ENCODE results near the gene MAF.

Gene MAF

DNA sequence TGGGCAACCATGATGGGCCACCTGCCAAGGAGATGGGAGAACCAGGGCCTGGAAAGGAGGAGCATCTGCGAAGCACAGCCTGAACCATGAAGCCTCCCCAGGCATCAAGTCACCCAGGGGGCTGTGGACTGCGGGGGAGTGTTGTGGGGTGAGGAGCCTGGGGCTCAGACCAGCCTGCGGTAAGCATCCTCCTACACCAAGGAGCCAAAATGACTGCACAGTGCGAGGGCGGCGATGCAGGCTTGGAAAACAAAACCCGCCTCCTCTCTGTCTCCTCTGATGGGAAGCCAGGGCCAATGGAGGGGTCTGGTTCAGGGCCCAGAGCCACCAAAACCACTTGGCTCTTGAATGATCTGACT lies 18.1 kb upstream of the MAF start:
- TF ChIP-seq, protein P1, sequence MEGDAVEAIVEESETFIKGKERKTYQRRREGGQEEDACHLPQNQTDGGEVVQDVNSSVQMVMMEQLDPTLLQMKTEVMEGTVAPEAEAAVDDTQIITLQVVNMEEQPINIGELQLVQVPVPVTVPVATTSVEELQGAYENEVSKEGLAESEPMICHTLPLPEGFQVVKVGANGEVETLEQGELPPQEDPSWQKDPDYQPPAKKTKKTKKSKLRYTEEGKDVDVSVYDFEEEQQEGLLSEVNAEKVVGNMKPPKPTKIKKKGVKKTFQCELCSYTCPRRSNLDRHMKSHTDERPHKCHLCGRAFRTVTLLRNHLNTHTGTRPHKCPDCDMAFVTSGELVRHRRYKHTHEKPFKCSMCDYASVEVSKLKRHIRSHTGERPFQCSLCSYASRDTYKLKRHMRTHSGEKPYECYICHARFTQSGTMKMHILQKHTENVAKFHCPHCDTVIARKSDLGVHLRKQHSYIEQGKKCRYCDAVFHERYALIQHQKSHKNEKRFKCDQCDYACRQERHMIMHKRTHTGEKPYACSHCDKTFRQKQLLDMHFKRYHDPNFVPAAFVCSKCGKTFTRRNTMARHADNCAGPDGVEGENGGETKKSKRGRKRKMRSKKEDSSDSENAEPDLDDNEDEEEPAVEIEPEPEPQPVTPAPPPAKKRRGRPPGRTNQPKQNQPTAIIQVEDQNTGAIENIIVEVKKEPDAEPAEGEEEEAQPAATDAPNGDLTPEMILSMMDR (conservative IDR thresholded peaks at IDR 0.05; ENCODE audit: control insufficient read depth, insufficient read depth, low read depth, low read length): no peak
- no peak for DNase-seq (ENCODE audit: low read depth)
- H3K4me3 ChIP-seq (ENCODE audit: control insufficient read depth, low read depth, low read length): no peak overlapping the region

DNA sequence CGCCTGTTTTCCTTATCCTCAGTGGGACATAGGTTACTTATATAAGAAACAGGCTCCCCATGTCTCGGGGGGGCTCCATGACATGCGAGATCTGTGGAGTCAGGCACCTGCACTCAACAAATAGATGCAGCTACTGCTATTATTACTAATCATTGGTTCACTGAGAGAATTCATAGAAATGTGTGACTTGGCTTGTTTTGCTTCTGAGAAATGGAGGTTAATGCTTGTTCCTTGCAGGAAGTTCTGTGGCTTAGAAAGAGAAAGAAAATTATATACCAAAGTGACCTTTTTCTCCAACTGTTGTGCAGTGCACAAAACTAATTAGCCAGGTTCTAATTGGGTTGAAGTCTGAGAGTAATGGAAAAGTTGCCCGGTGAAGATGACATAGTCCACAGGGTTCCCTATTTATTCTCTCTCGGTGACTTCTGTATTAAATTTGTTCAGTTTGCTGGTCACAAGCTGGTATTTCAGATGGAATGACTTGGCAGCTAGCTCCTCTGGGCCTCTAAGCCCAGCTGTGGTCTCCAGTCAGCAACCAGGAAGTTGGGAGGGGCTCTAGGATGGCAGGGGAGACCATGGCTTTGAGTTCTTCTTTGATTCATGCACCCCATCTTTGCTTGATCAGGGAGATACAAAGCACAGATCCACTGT lies 17.6 kb upstream of the MAF start:
- H3K4me3 ChIP-seq (ENCODE audit: control insufficient read depth, low read depth, low read length): no peak overlapping the region
- DNase-seq (ENCODE audit: low read depth): no peak
- TF ChIP-seq, protein P1 (conservative IDR thresholded peaks at IDR 0.05; ENCODE audit: control insufficient read depth, insufficient read depth, low read depth, low read length): no peak

DNA sequence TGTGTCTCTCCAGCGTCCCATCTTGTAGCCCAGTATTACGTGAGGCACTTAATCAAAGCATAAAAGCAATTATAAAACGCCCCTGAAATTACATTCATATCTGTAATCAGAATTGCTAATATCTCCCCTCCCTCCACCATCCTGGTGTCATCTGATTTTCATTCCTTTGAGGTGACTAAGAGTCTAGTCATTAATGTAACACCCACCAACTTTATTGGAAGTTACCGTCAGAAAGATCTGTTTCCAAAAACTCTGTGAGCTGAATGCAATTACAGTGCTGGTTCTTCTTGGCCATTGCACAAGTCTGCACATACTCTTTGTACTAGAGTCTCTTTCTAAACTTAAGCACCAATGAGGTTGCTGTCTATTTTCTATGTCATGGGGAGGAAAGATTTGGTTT lies 12.5 kb upstream of the MAF start:
- TF ChIP-seq, protein P1 (conservative IDR thresholded peaks at IDR 0.05; ENCODE audit: control insufficient read depth, insufficient read depth, low read depth, low read length): no peak
- no peak overlapping the region for H3K4me3 ChIP-seq (ENCODE audit: control insufficient read depth, low read depth, low read length)
- DNase-seq (ENCODE audit: low read depth): peak; percentile 55

DNA sequence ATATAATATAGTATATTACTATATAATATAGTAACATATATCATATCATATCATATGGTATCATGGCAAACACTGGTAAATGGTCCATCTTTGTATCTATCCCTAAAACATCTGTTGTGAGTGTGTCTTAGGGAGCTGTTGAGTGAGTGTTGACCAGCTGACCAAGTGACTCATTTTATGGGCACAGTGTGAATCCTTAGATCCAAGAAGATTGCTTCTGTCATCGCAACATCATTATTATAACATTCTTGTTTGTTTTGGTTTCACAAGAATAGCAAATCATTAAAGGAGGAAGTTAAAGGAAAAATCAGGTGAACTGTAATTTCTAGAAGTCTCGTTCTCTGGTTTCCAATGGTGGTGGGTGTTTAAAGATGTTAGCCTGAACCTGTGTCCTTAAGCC lies 11.7 kb upstream of the MAF start:
- H3K4me3 ChIP-seq (ENCODE audit: control insufficient read depth, low read depth, low read length): no peak overlapping the region
- TF ChIP-seq, protein P1 (conservative IDR thresholded peaks at IDR 0.05; ENCODE audit: control insufficient read depth, insufficient read depth, low read depth, low read length): no peak
- DNase-seq (ENCODE audit: low read depth): peak; percentile 69

DNA sequence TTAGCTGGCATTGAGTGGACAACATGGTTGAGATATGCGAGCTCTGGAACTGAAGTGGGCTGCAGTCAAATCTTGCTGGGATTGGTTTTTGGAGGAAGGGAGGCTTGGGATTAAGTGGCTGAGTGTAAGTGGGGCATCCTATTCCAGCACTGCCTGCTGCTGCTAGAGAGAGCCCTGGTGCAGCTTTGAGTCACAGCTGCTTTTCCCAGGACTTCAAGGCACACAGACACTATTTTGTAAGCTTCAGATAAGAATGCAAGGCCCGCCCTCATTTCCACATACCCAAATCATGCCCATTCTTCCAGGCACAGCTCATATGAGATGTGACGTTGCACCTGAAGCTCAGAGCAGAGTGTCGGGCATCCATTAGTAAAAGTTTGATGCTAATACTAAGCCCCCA lies 10.2 kb upstream of the MAF start:
- TF ChIP-seq, protein P1 (conservative IDR thresholded peaks at IDR 0.05; ENCODE audit: control insufficient read depth, insufficient read depth, low read depth, low read length): no peak
- no peak for DNase-seq (ENCODE audit: low read depth)

DNA sequence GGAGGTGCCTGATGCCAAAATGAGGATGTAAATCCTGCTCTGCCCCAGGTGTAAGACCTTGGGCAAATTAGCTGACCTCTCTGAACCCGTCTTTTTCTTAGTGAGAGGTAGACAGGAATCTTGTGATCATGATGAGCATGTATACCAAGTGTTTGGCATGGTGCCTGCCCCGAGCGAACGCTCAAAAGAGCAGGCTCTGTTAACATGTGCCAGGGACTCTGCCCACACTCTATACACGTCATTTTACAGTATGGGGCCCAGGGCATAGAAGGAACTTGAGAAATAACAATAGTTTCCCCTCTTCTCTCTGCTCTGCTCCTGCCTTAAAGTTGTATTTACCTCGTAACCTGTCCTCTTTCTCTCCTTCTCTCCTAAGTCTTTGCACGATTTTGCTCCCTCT lies 9.3 kb upstream of the MAF start:
- H3K4me3 ChIP-seq (ENCODE audit: control insufficient read depth, low read depth, low read length): no peak overlapping the region
- no peak for DNase-seq (ENCODE audit: low read depth)
- TF ChIP-seq, protein P1 (conservative IDR thresholded peaks at IDR 0.05; ENCODE audit: control insufficient read depth, insufficient read depth, low read depth, low read length): no peak

More for the DNA sequence above, 10.2 kb upstream of the MAF start:
- H3K4me3 ChIP-seq (ENCODE audit: control insufficient read depth, low read depth, low read length): no peak overlapping the region

DNA sequence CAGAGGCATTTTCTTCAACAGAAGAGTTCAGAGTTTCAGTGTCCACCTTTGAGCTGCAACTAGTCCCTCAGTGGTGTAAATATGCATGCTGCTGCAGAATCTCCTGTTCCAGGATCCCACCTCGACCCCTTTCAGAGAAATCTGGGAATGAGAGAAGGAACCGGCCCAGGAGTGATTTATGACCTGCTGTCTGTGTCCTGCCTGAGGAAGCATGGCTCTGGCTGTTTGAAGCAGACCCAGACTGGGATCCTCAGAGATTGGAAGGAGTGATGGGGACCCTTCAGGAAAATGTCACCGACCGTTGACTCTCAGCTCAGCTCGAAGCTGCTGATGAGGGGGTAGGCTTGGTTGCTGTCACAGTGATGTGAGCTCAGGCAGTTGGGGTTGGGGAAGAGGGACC lies 8.4 kb upstream of the MAF start:
- TF ChIP-seq, protein P1 (conservative IDR thresholded peaks at IDR 0.05; ENCODE audit: control insufficient read depth, insufficient read depth, low read depth, low read length): no peak
- no peak overlapping the region for H3K4me3 ChIP-seq (ENCODE audit: control insufficient read depth, low read depth, low read length)
- DNase-seq (ENCODE audit: low read depth): no peak
